Endodermal cell (in vitro differentiated cells): ENCODE results near the gene ARVCF. TPM values are rescaled to one million over a fixed set of nuclear protein-coding genes. Genes with fewer than 3 reads are reported as not detected.

ENCODE experiments used
- DNase-seq: peaks from one replicate; pipeline ENCODE4 v3.0.0-alpha.2; 2017
- H3K27ac ChIP-seq: 2 replicates; pipeline ENCODE4 v1.5.1; 2013; ENCODE audit warnings: mild to moderate bottlenecking, low read depth, low read length, moderate library complexity
- H3K27me3 ChIP-seq: 2 replicates; pipeline ENCODE4 v1.6.1; 2013; ENCODE audit warnings: mild to moderate bottlenecking, low read length, moderate library complexity; ENCODE audit not compliant: insufficient read depth, control insufficient read depth, poor library complexity, severe bottlenecking
- H3K36me3 ChIP-seq: 2 replicates; pipeline ENCODE4 v1.7.0; 2013; ENCODE audit warnings: mild to moderate bottlenecking, low read length, moderate library complexity; ENCODE audit not compliant: control insufficient read depth, insufficient read depth
- H3K4me1 ChIP-seq: one replicate; pipeline ENCODE4 v1.7.0; 2013; ENCODE audit warnings: low read length; ENCODE audit not compliant: control insufficient read depth, insufficient read depth
- H3K4me3 ChIP-seq: 2 replicates; pipeline ENCODE4 v1.5.1; 2013; ENCODE audit warnings: mild to moderate bottlenecking, low read length, moderate library complexity
- H3K9ac ChIP-seq: 2 replicates; pipeline ENCODE4 v1.6.1; 2013; ENCODE audit warnings: mild to moderate bottlenecking, low read length, moderate library complexity; ENCODE audit not compliant: poor library complexity, severe bottlenecking; ENCODE audit errors: extremely low read depth
- H3K9me3 ChIP-seq: 2 replicates; pipeline ENCODE4 v1.6.1; 2013; ENCODE audit warnings: mild to moderate bottlenecking, low read length, moderate library complexity; ENCODE audit not compliant: control insufficient read depth
- H3K27ac Mint-ChIP-seq: 2 replicates; pipeline ENCODE4 v1.8.0; 2020; ENCODE audit warnings: mixed read lengths
- H3K27me3 Mint-ChIP-seq: 2 replicates; pipeline ENCODE4 v1.8.0; 2021; ENCODE audit warnings: mild to moderate bottlenecking, mixed read lengths; ENCODE audit not compliant: insufficient read depth
- H3K36me3 Mint-ChIP-seq: 2 replicates; pipeline ENCODE4 v1.8.0; 2020; ENCODE audit warnings: low read depth, mixed read lengths
- H3K4me1 Mint-ChIP-seq: 2 replicates; pipeline ENCODE4 v1.8.0; 2020; ENCODE audit warnings: mixed read lengths
- H3K4me3 Mint-ChIP-seq: 2 replicates; pipeline ENCODE4 v1.8.0; 2020; ENCODE audit warnings: mild to moderate bottlenecking, moderate library complexity, mixed read lengths
- H3K9me3 Mint-ChIP-seq: 2 replicates; pipeline ENCODE4 v1.8.0; 2020; ENCODE audit warnings: mild to moderate bottlenecking, mixed read lengths
- CTCF ChIP-seq: fragments of 200-600 bp; sonication (generic); conservative IDR thresholded peaks from 2 replicates; pipeline ENCODE4 v1.5.0; 2021; ENCODE audit warnings: antibody characterized with exemption, mild to moderate bottlenecking
- WGBS, 2 experiments: methylation state at CpG; one replicate each; pipeline versions ENCODE4 v1.1.5 to v1.1.7; 2013; ENCODE audit warnings: missing lambda C conversion rate in 2 of 2, mixed read lengths in 1 of 2; ENCODE audit not compliant: insufficient coverage in 1 of 2, insufficient read length in 1 of 2; 5-methylcytosine and 5-hydroxymethylcytosine counted together
- total RNA-seq, 2 donors: library from RNA; stranded (reverse); fragmentation: NEBNext Ultra II Directional in 1 of 2; extraction: Animal tissue kit (Norgen Biotek cat#: 25700) in 1 of 2; gene quantifications; 2 replicates in 1 of 2; 3 replicates in 1 of 2; pipeline ENCODE4 v1.2.1, GENCODE V29; 2021

Gene ARVCF
- total RNA-seq, 2 donors from 2014 or later = 48.3 to 61.3 TPM

GRCh38 chr22:19965771-19966709 is 50.6 kb downstream of the ARVCF start:
- H3K4me1 ChIP-seq = no peaks in the 10 kb centered on the region
- Mint-ChIP-seq H3K4me1 (peaks cover 5% of the 10 kb centered on the region), H3K9me3 (no peaks in the 10 kb centered on the region), H3K27ac (no peak overlapping the region), H3K4me3 (no peak overlapping the region), H3K36me3 (peaks cover 2% of the 10 kb centered on the region), H3K27me3 (peaks cover 2% of the 10 kb centered on the region)
- peak; percentile 79 for TF ChIP-seq CTCF
- no peak overlapping the region for H3K4me3 ChIP-seq
- 86 to 95% methylated on average over 6 to 10 of the region's 10 CpGs for WGBS, 2 experiments
- H3K9me3 ChIP-seq = no peaks in the 10 kb centered on the region
- H3K9ac ChIP-seq = no peak overlapping the region
- peaks cover 9% of the 10 kb centered on the region for H3K36me3 ChIP-seq
- peak; percentile 76 for DNase-seq
- no peaks in the 10 kb centered on the region for H3K27me3 ChIP-seq
- H3K27ac ChIP-seq = no peak overlapping the region

GRCh38 chr22:19964701-19965386 is 51.8 kb downstream of the ARVCF start:
- peaks cover 2% of the 10 kb centered on the region for H3K36me3 Mint-ChIP-seq

More at GRCh38 chr22:19964701-19965386, 51.8 kb downstream of the ARVCF start:
- Mint-ChIP-seq H3K4me1 (peaks cover 10% of the 10 kb centered on the region), H3K27ac (no peak overlapping the region), H3K27me3 (peaks cover 2% of the 10 kb centered on the region), H3K9me3 (no peaks in the 10 kb centered on the region), H3K4me3 (no peak overlapping the region)
- peaks cover 2% of the 10 kb centered on the region for H3K4me1 ChIP-seq
- no peak overlapping the region for H3K9ac ChIP-seq
- no peak for DNase-seq
- no peaks in the 10 kb centered on the region for H3K9me3 ChIP-seq
- WGBS, 2 experiments = 94 to 96% methylated on average over 5 to 15 of the region's 15 CpGs
- no peak for TF ChIP-seq CTCF
- peaks cover 6% of the 10 kb centered on the region for H3K36me3 ChIP-seq
- H3K27ac ChIP-seq = no peak overlapping the region
- H3K4me3 ChIP-seq = no peak overlapping the region
- no peaks in the 10 kb centered on the region for H3K27me3 ChIP-seq
